Fibroblast of lung (primary cell): Measurements from ENCODE around the gene CPT1C. TPM values are rescaled to one million over a fixed set of nuclear protein-coding genes. Genes with fewer than 3 reads are reported as not detected.

ENCODE experiments used
- DNase-seq, 2 donors: peaks; one replicate each; pipeline versions ENCODE4 v3.0.0 to v3.0.0-alpha.2; 2010; ENCODE audit warnings: low read depth in 2 of 2
- H2AFZ ChIP-seq: 2 replicates; pipeline ENCODE4 v1.5.1; 2012; ENCODE audit warnings: low read length, control low read depth, inconsistent platforms
- H3K27ac ChIP-seq: 2 replicates; pipeline ENCODE4 v1.5.1; 2011; ENCODE audit warnings: low read length, control low read depth; ENCODE audit not compliant: insufficient read depth
- H3K27me3 ChIP-seq: 2 replicates; pipeline ENCODE4 v1.5.1; 2011; ENCODE audit warnings: mild to moderate bottlenecking, low read length; ENCODE audit not compliant: control insufficient read depth, insufficient read depth
- H3K36me3 ChIP-seq: 2 replicates; pipeline ENCODE4 v1.5.1; 2011; ENCODE audit warnings: low read length; ENCODE audit not compliant: control insufficient read depth, insufficient read depth
- H3K4me1 ChIP-seq: 2 replicates; pipeline ENCODE4 v1.5.1; 2011; ENCODE audit warnings: low read length; ENCODE audit not compliant: control insufficient read depth, insufficient read depth; ENCODE audit errors: extremely low read depth
- H3K4me2 ChIP-seq: 2 replicates; pipeline ENCODE4 v1.5.1; 2011; ENCODE audit warnings: low read length, control low read depth; ENCODE audit not compliant: insufficient read depth; ENCODE audit errors: extremely low read depth
- H3K4me3 ChIP-seq, 4 experiments: fragments of 200-600 bp in 1 of 4; sonication (generic) in 1 of 4; replicated peaks in 1 of 4; 2 replicates each; pipeline ENCODE4 v1.5.1; 2011 to 2016; ENCODE audit warnings: low read length in 4 of 4, low read depth in 3 of 4, mild to moderate bottlenecking in 3 of 4, control low read depth in 2 of 4, inconsistent platforms in 1 of 4, mixed read lengths in 1 of 4; ENCODE audit not compliant: insufficient read depth in 1 of 4; ENCODE audit errors: control extremely low read depth in 1 of 4
- H3K79me2 ChIP-seq: 2 replicates; pipeline ENCODE4 v1.5.1; 2012; ENCODE audit warnings: mild to moderate bottlenecking, low read length, inconsistent platforms; ENCODE audit not compliant: control insufficient read depth, insufficient read depth
- H3K9ac ChIP-seq: 2 replicates; pipeline ENCODE4 v1.5.1; 2011; ENCODE audit warnings: mild to moderate bottlenecking, low read length, control low read depth; ENCODE audit not compliant: insufficient read depth
- H3K9me3 ChIP-seq: 2 replicates; pipeline ENCODE4 v1.5.1; 2012; ENCODE audit warnings: low read depth, low read length; ENCODE audit not compliant: control insufficient read depth, insufficient read depth
- H4K20me1 ChIP-seq: 2 replicates; pipeline ENCODE4 v1.5.1; 2011; ENCODE audit warnings: low read length; ENCODE audit not compliant: control insufficient read depth, insufficient read depth; ENCODE audit errors: extremely low read depth
- CTCF ChIP-seq, 2 donors: IDR thresholded peaks in 1 of 2; conservative IDR thresholded peaks in 1 of 2; 1 replicate in 1 of 2; 2 replicates in 1 of 2; pipeline ENCODE4 v1.5.1; 2011 to 2012; ENCODE audit warnings: low read length in 2 of 2, control low read depth in 1 of 2, inconsistent platforms in 1 of 2, low read depth in 1 of 2, mild to moderate bottlenecking in 1 of 2
- EZH2 ChIP-seq: IDR thresholded peaks from 2 replicates; pipeline ENCODE4 v1.5.1; 2012; ENCODE audit warnings: low read length, control low read depth, mild to moderate bottlenecking; ENCODE audit errors: missing control alignments
- polyA plus RNA-seq, 2 donors: library from polyadenylated mRNA; depleted of rRNA in 1 of 2; stranded (reverse) in 1 of 2; unstranded in 1 of 2; fragments of >200 nt; gene quantifications; 2 replicates each; pipeline ENCODE4 v1.2.1, GENCODE V29; 2011 to 2012; ENCODE audit warnings: missing spikeins in 1 of 2
- total RNA-seq: library from RNA; depleted of rRNA; stranded (reverse); fragments of >200 nt; gene quantifications from 2 replicates; pipeline ENCODE4 v1.2.1, GENCODE V29; 2014

The CPT1C gene
- total and polyA plus RNA-seq, 2 donors (not counting 1 experiment from before 2014, with no cell fraction given), result 20.0 to 31.2 TPM

- DNase-seq, result no peak
- no peaks in the 10 kb centered on the region for H4K20me1 ChIP-seq
Measured at GRCh38 chr19:49646586-49646985, 44.3 kb upstream of the CPT1C start.

GRCh38 chr19:49651029-49651819 is 39.7 kb upstream of the CPT1C start:
- Histone ChIP-seq H3K4me2 (no peak overlapping the region), H3K36me3 (peaks cover 37% of the 10 kb centered on the region), H3K4me1 (no peaks in the 10 kb centered on the region), H3K9me3 (no peaks in the 10 kb centered on the region), H3K9ac (no peak overlapping the region), H3K4me3 (no peak overlapping the region), H4K20me1 (no peaks in the 10 kb centered on the region), H3K27ac (no peak overlapping the region), H3K27me3 (no peaks in the 10 kb centered on the region), H2AFZ (no peak overlapping the region), H3K79me2 (peaks cover 17% of the 10 kb centered on the region)
- TF ChIP-seq CTCF (conservative IDR thresholded peaks at IDR 0.05 in 1 of 2, IDR thresholded peaks at IDR 0.05 in 1 of 2; ENCODE audit: low read depth in 1 of 2, low read length in 2 of 2), result no peak
- no peak for TF ChIP-seq EZH2
- DNase-seq, result no peak

More at GRCh38 chr19:49646586-49646985, 44.3 kb upstream of the CPT1C start:
- H3K36me3 ChIP-seq, result peaks cover 25% of the 10 kb centered on the region
- H3K4me2 ChIP-seq, result no peak overlapping the region
- H3K9me3 ChIP-seq, result no peaks in the 10 kb centered on the region
- H3K9ac ChIP-seq, result no peak overlapping the region
- H3K27ac ChIP-seq, result no peak overlapping the region
- H3K4me3 ChIP-seq, result no peak overlapping the region
- no peak for TF ChIP-seq EZH2
- TF ChIP-seq CTCF (conservative IDR thresholded peaks at IDR 0.05 in 1 of 2, IDR thresholded peaks at IDR 0.05 in 1 of 2; ENCODE audit: low read depth in 1 of 2, low read length in 2 of 2), result no peak
- peaks cover 4% of the 10 kb centered on the region for H3K4me1 ChIP-seq
- no peak overlapping the region for H2AFZ ChIP-seq
- H3K27me3 ChIP-seq, result no peaks in the 10 kb centered on the region
- peaks cover 58% of the 10 kb centered on the region for H3K79me2 ChIP-seq

GRCh38 chr19:49651820-49652550 is 38.9 kb upstream of the CPT1C start:
- TF ChIP-seq EZH2, result no peak
- DNase-seq, result no peak
- H3K9ac ChIP-seq, result no peak overlapping the region
- no peak overlapping the region for H3K4me2 ChIP-seq
- no peak overlapping the region for H3K4me3 ChIP-seq
- H3K36me3 ChIP-seq, result peaks cover 41% of the 10 kb centered on the region
- H2AFZ ChIP-seq, result no peak overlapping the region
- H3K79me2 ChIP-seq, result peaks cover 12% of the 10 kb centered on the region
- no peaks in the 10 kb centered on the region for H3K9me3 ChIP-seq
- no peaks in the 10 kb centered on the region for H4K20me1 ChIP-seq
- no peaks in the 10 kb centered on the region for H3K27me3 ChIP-seq
- no peaks in the 10 kb centered on the region for H3K4me1 ChIP-seq
- H3K27ac ChIP-seq, result no peak overlapping the region
